ENCODE data around the gene SEC23B. TPM values are rescaled to one million over a fixed set of nuclear protein-coding genes. Genes with fewer than 3 reads are reported as not detected.

SEC23B gene
- total and polyA plus RNA-seq, 2 experiments from 2014 or later: 27.2 to 66.6 TPM

GRCh38 chr20:18587665-18588573 lies 80.2 kb downstream of the SEC23B start, which contains the start of gene DTD1:
TSS of gene DTD1 (plus strand) at chr20:18588054. CDS start at chr20:18588073, 19 bp downstream.
- H3K4me1 ChIP-seq (ENCODE audit: insufficient read depth): peaks cover 41% of the 10 kb centered on the region
- H3K79me2 ChIP-seq (replicated peaks; ENCODE audit: insufficient read depth): peaks cover 28% of the 10 kb centered on the region
- peak within 1 kb of the TSS; percentile 91 for H3K4me2 ChIP-seq
- no peaks in the 10 kb centered on the region for H4K20me1 ChIP-seq (replicated peaks; ENCODE audit: insufficient read depth)
- H3K9me2 ChIP-seq (ENCODE audit: insufficient read depth): peaks cover 5% of the 10 kb centered on the region; the same call in 1 of the 2 replicates
- ATAC-seq (peak; percentile 86), DNase-seq (ENCODE audit: low spot score) (peak; percentile 96)
- peaks cover 3% of the 10 kb centered on the region; the same call in 1 of the 2 replicates for H3F3A ChIP-seq (replicated peaks; ENCODE audit: low read depth)
- H3K4me1 Mint-ChIP-seq: peaks cover 43% of the 10 kb centered on the region
- H3K4me3 Mint-ChIP-seq: peak within 1 kb of the TSS; percentile 87
- H3K36me3 Mint-ChIP-seq (ENCODE audit: low read depth): no peaks in the 10 kb centered on the region; the same call in 1 of the 3 replicates
- peak within 1 kb of the TSS; percentile 63; the same call in 1 of the 2 replicates for H3K27ac ChIP-seq (ENCODE audit: low read depth)
- H3K27me3 Mint-ChIP-seq (ENCODE audit: insufficient read depth, low read depth, poor library complexity): peaks cover 3% of the 10 kb centered on the region
- H3K9me3 Mint-ChIP-seq: no peaks in the 10 kb centered on the region
- TF ChIP-seq ETS1 (IDR thresholded peaks at IDR 0.05) (no peak), POLR2AphosphoS5 (IDR thresholded peaks at IDR 0.05; ENCODE audit: low read depth) (peak; percentile 56), CREB1 (CRISPR knock-in tag; IDR thresholded peaks at IDR 0.05; ENCODE audit: low read depth) (peak; percentile 77)
- TF ChIP-seq, protein P1, sequence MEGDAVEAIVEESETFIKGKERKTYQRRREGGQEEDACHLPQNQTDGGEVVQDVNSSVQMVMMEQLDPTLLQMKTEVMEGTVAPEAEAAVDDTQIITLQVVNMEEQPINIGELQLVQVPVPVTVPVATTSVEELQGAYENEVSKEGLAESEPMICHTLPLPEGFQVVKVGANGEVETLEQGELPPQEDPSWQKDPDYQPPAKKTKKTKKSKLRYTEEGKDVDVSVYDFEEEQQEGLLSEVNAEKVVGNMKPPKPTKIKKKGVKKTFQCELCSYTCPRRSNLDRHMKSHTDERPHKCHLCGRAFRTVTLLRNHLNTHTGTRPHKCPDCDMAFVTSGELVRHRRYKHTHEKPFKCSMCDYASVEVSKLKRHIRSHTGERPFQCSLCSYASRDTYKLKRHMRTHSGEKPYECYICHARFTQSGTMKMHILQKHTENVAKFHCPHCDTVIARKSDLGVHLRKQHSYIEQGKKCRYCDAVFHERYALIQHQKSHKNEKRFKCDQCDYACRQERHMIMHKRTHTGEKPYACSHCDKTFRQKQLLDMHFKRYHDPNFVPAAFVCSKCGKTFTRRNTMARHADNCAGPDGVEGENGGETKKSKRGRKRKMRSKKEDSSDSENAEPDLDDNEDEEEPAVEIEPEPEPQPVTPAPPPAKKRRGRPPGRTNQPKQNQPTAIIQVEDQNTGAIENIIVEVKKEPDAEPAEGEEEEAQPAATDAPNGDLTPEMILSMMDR (conservative IDR thresholded peaks at IDR 0.05; ENCODE audit: low read depth in 2 of 2): peak; percentile 51 to 63
- H3K27ac Mint-ChIP-seq: peak within 1 kb of the TSS; percentile 80
- peak within 1 kb of the TSS; percentile 92 for H2AFZ ChIP-seq
- H3K4me3 ChIP-seq: peak within 1 kb of the TSS; percentile 85
- no peaks in the 10 kb centered on the region for H3K36me3 ChIP-seq (ENCODE audit: insufficient read depth)
- no peaks in the 10 kb centered on the region for H3K27me3 ChIP-seq (ENCODE audit: insufficient read depth)

DNA sequence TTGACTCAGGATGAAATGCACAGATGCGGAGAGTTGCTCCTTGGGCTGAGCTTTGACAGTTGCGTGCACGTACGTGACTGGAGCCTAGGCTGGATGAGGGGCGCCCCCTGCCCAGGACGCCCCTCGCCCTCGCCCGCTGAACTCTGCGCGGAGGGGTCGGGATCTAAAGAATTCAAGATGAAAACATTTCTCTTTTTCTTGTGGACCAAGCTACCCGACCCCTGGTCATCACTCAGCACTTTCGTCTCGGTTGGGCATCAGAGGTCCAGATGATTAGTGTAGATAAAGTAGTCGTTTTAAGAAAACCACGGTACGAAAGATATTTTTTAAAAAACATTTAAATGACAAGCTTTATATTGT lies 80.8 kb downstream of the SEC23B start:
- H3K36me3 ChIP-seq (ENCODE audit: insufficient read depth): no peaks in the 10 kb centered on the region
- peak overlapping the region; percentile 85 for H3K4me3 ChIP-seq
- ATAC-seq (peak; percentile 17), DNase-seq (ENCODE audit: low spot score) (peak; percentile 50)
- H4K20me1 ChIP-seq (replicated peaks; ENCODE audit: insufficient read depth): no peaks in the 10 kb centered on the region
- H3K27ac ChIP-seq (ENCODE audit: low read depth): peak overlapping the region; percentile 63; the same call in 1 of the 2 replicates
- peaks cover 5% of the 10 kb centered on the region; the same call in 1 of the 2 replicates for H3K9me2 ChIP-seq (ENCODE audit: insufficient read depth)
- H2AFZ ChIP-seq: peak overlapping the region; percentile 79; the same call in 1 of the 2 replicates
- 0 out of 2 replicates have a peak overlapping the region, but pooled peaks have one; percentile 77 for H3K27ac Mint-ChIP-seq
- H3K4me2 ChIP-seq: peak overlapping the region; percentile 91
- peaks cover 3% of the 10 kb centered on the region for H3K27me3 Mint-ChIP-seq (ENCODE audit: insufficient read depth, low read depth, poor library complexity)
- H3K4me1 Mint-ChIP-seq: peaks cover 43% of the 10 kb centered on the region
- TF ChIP-seq, protein P1 (conservative IDR thresholded peaks at IDR 0.05; ENCODE audit: low read depth in 2 of 2): 0 out of 4 replicates have a peak, but pooled peaks of 1 of the 2 experiments have one; percentile 4
- no peak for TF ChIP-seq ETS1 (IDR thresholded peaks at IDR 0.05)
- no peaks in the 10 kb centered on the region; the same call in 1 of the 3 replicates for H3K36me3 Mint-ChIP-seq (ENCODE audit: low read depth)
- H3F3A ChIP-seq (replicated peaks; ENCODE audit: low read depth): peaks cover 3% of the 10 kb centered on the region; the same call in 1 of the 2 replicates
- H3K79me2 ChIP-seq (replicated peaks; ENCODE audit: insufficient read depth): peaks cover 32% of the 10 kb centered on the region
- no peaks in the 10 kb centered on the region for H3K9me3 Mint-ChIP-seq
- H3K4me1 ChIP-seq (ENCODE audit: insufficient read depth): peaks cover 41% of the 10 kb centered on the region
- H3K4me3 Mint-ChIP-seq: peak overlapping the region; percentile 87
- no peaks in the 10 kb centered on the region for H3K27me3 ChIP-seq (ENCODE audit: insufficient read depth)

Data from GM23338 (cell line).